Endothelial cell of umbilical vein (primary cell): ENCODE measurements around the gene SLC41A3. TPM values are rescaled to one million over a fixed set of nuclear protein-coding genes. Genes with fewer than 3 reads are reported as not detected.

Source experiments
- BruUV-seq: library from RNA; stranded (reverse); fragments of 400-500 nt; replicated peaks from 2 replicates; lab custom pipeline; 2021; lab: Mats Ljungman, UMichigan
- CTCF ChIA-PET: fragments of 300-600, 350-600 bp; sonication (Branson Sonifier 250); formaldehyde crosslinking; loops from one replicate; lab custom pipeline; 2021; ENCODE audit warnings: antibody characterized with exemption, inconsistent platforms; lab: Charles Lee
- POLR2A ChIA-PET: fragments of 300-600, 350-600 bp; sonication (Branson Sonifier 250); formaldehyde crosslinking; loops from one replicate; lab custom pipeline; 2021; ENCODE audit warnings: antibody characterized with exemption, inconsistent platforms; lab: Charles Lee
- DNase-seq: peaks from one replicate; pipeline ENCODE4 v3.0.0-alpha.2; 2011; ENCODE audit warnings: low read depth, low spot score
- FAIRE-seq: peaks from 2 replicates; lab custom pipeline; 2011; peaks lifted over from hg19 to GRCh38; lab: Jason Lieb, UNC
- H2AFZ ChIP-seq: 2 replicates; pipeline ENCODE4 v1.6.0; 2012; ENCODE audit warnings: low read depth, low read length, control low read depth, inconsistent platforms
- H3K27ac ChIP-seq: 2 replicates; pipeline ENCODE4 v1.5.1; 2011; ENCODE audit warnings: low read depth, mild to moderate bottlenecking, control low read depth, low read length, moderate library complexity; ENCODE audit not compliant: insufficient read depth
- H3K27me3 ChIP-seq, 2 experiments: 2 replicates each; pipeline versions ENCODE4 v1.6.0 to v1.6.1; 2011; ENCODE audit warnings: low read length in 2 of 2, mixed read lengths in 1 of 2; ENCODE audit not compliant: control insufficient read depth in 2 of 2, insufficient read depth in 2 of 2
- H3K36me3 ChIP-seq, 2 experiments: 2 replicates in 1 of 2; 3 replicates in 1 of 2; pipeline ENCODE4 v1.5.1; 2011; ENCODE audit warnings: low read length in 2 of 2, mild to moderate bottlenecking in 1 of 2, moderate library complexity in 1 of 2; ENCODE audit not compliant: control insufficient read depth in 2 of 2, insufficient read depth in 2 of 2; ENCODE audit errors: extremely low read depth in 1 of 2
- H3K4me1 ChIP-seq: 3 replicates; pipeline ENCODE4 v1.5.1; 2011; ENCODE audit warnings: mild to moderate bottlenecking, low read length; ENCODE audit not compliant: control insufficient read depth, insufficient read depth; ENCODE audit errors: extremely low read depth
- H3K4me2 ChIP-seq: 2 replicates; pipeline ENCODE4 v1.6.1; 2011; ENCODE audit warnings: low read length, control low read depth, mixed read lengths; ENCODE audit not compliant: insufficient read depth
- H3K4me3 ChIP-seq, 3 experiments: fragments of 200-600 bp in 1 of 3; sonication (generic), shearing (Covaris generic) in 1 of 3; replicated peaks in 1 of 3; 2 replicates each; pipeline ENCODE4 v1.5.1; 2011 to 2016; ENCODE audit warnings: control low read depth in 3 of 3, low read length in 3 of 3, mild to moderate bottlenecking in 2 of 3, inconsistent platforms in 1 of 3, low read depth in 1 of 3, moderate library complexity in 1 of 3; ENCODE audit not compliant: insufficient read depth in 1 of 3
- H3K79me2 ChIP-seq: 2 replicates; pipeline ENCODE4 v1.6.0; 2012; ENCODE audit warnings: low read length, inconsistent platforms; ENCODE audit not compliant: control insufficient read depth, insufficient read depth
- H3K9ac ChIP-seq: replicated peaks from 2 replicates; pipeline ENCODE3; 2011; ENCODE audit warnings: low read length, control low read depth; ENCODE audit not compliant: insufficient read depth; ENCODE audit errors: extremely low read depth
- H3K9me1 ChIP-seq: replicated peaks from 3 replicates; pipeline ENCODE4 v1.6.0; 2011; ENCODE audit warnings: mild to moderate bottlenecking, low read length; ENCODE audit not compliant: control insufficient read depth, insufficient read depth; ENCODE audit errors: extremely low read depth
- H3K9me3 ChIP-seq: replicated peaks from 2 replicates; pipeline ENCODE4 v1.5.1; 2012; ENCODE audit warnings: low read length, inconsistent platforms; ENCODE audit not compliant: control insufficient read depth, insufficient read depth
- H4K20me1 ChIP-seq: replicated peaks from 2 replicates; pipeline ENCODE3; 2011; ENCODE audit warnings: mild to moderate bottlenecking, low read length; ENCODE audit not compliant: control insufficient read depth, insufficient read depth; ENCODE audit errors: extremely low read depth
- CTCF ChIP-seq, 2 donors: IDR thresholded peaks; 1 replicate in 1 of 2; 2 replicates in 1 of 2; pipeline ENCODE4 v1.5.1; 2011; ENCODE audit warnings: low read length in 2 of 2, mild to moderate bottlenecking in 2 of 2, moderate library complexity in 2 of 2, control low read depth in 1 of 2, inconsistent platforms in 1 of 2, low read depth in 1 of 2; ENCODE audit not compliant: insufficient read depth in 1 of 2; ENCODE audit errors: extremely low read depth in 1 of 2
- EZH2 ChIP-seq: IDR thresholded peaks from 2 replicates; pipeline ENCODE4 v1.6.1; 2012; ENCODE audit warnings: borderline replicate concordance, low read depth, mild to moderate bottlenecking, moderate library complexity, low read length, inconsistent platforms; ENCODE audit not compliant: severe bottlenecking
- FOS ChIP-seq: IDR thresholded peaks from 2 replicates; pipeline ENCODE4 v1.6.1; 2011; ENCODE audit warnings: mild to moderate bottlenecking, low read length, moderate library complexity, borderline replicate concordance; ENCODE audit not compliant: insufficient read depth
- GATA2 ChIP-seq: IDR thresholded peaks from 2 replicates; pipeline ENCODE4 v1.7.0; 2011; ENCODE audit warnings: low read depth, mild to moderate bottlenecking, moderate library complexity, mixed read lengths, low read length; ENCODE audit not compliant: insufficient read length, insufficient read depth
- JUN ChIP-seq: IDR thresholded peaks from 2 replicates; pipeline ENCODE4 v1.6.1; 2011; ENCODE audit warnings: borderline replicate concordance, low read depth; ENCODE audit not compliant: insufficient read length, insufficient read depth
- MAX ChIP-seq: IDR thresholded peaks from 2 replicates; pipeline ENCODE4 v1.6.1; 2011; ENCODE audit not compliant: insufficient read depth, insufficient read length
- MYC ChIP-seq: IDR thresholded peaks from one replicate; pipeline ENCODE4 v1.6.1; 2011; ENCODE audit warnings: mild to moderate bottlenecking, low read depth, low read length
- POLR2A ChIP-seq: IDR thresholded peaks from 2 replicates; pipeline ENCODE4 v1.6.1; 2012; ENCODE audit warnings: low read depth, mild to moderate bottlenecking, control low read depth, low read length
- POLR2AphosphoS5 ChIP-seq: IDR thresholded peaks from 2 replicates; pipeline ENCODE4 v1.6.1; 2012; ENCODE audit warnings: low read depth, mild to moderate bottlenecking, control low read depth, low read length, moderate library complexity; ENCODE audit not compliant: insufficient read depth
- dilution Hi-C: fragments of 300-500 bp; cut with MboI; formaldehyde crosslinking; loops from one replicate; pipeline ENCODE4 v1.15.0; 2019; ENCODE audit warnings: low sequenced_read_pairs; ENCODE audit not compliant: extremely low pct_ligation_motif_present
- intact Hi-C: fragments of 100-400 bp; cut with micrococcal nuclease; formaldehyde crosslinking; loops from one replicate; pipeline ENCODE4 v1.10.0; 2022
- polyA plus RNA-seq, 4 experiments: library from polyadenylated mRNA; depleted of rRNA in 3 of 4; stranded (reverse) in 3 of 4; unstranded in 1 of 4; fragments of >200 nt; gene quantifications; 2 replicates each; pipeline versions ENCODE4 v1.2.1 to v1.2.3, GENCODE V29; 2011 to 2012; ENCODE audit warnings: missing spikeins in 1 of 4
- total RNA-seq: library from RNA; stranded (reverse); gene quantifications from 2 replicates; pipeline ENCODE4 v1.2.3, GENCODE V29; 2021

SLC41A3 gene
- total and polyA plus RNA-seq, 2 donors (not counting 3 experiments of a cell fraction or from before 2014, with no cell fraction given): 52.5 to 118 TPM

DNA sequence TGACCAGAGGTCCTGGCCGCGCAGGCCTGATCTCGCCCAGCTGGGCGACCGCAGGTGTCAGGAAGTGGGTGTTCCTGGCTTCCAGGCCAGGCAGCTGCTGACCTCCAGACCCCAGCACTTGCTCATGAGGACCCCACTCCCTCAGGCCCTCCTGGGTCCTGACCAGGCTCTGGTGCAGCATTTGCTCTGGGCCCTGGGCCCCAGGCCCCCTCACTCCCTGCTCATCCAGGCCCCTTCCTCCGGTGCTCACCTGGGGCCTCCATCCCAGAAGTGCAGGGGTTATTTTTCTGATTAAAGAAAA is 122.7 kb downstream of the SLC41A3 start:
- no peak for FAIRE-seq
- no peaks in the 10 kb centered on the region for H4K20me1 ChIP-seq
- dilution Hi-C loops (no loop called here), intact Hi-C loops (no loop called here)
- H2AFZ ChIP-seq: no peak overlapping the region
- H3K4me1 ChIP-seq: no peaks in the 10 kb centered on the region
- peaks cover 5 to 7% of the 10 kb centered on the region in 2 experiments for H3K27me3 ChIP-seq
- CTCF ChIA-PET: no interaction called here
- H3K4me2 ChIP-seq: no peak overlapping the region
- no TSS peak for BruUV-seq
- H3K9ac ChIP-seq: no peak overlapping the region
- H3K79me2 ChIP-seq: no peaks in the 10 kb centered on the region
- H3K9me1 ChIP-seq: no peaks in the 10 kb centered on the region
- POLR2A ChIA-PET: no interaction called here
- no peaks in the 10 kb centered on the region for H3K9me3 ChIP-seq
- DNase-seq: no peak
- TF ChIP-seq GATA2 (no peak), POLR2A (no peak), EZH2 (no peak), MAX (no peak), POLR2AphosphoS5 (no peak), JUN (no peak), CTCF (IDR thresholded peaks at IDR 0.05; ENCODE audit: extremely low read depth in 1 of 2, insufficient read depth in 1 of 2, low read depth in 1 of 2, low read length in 2 of 2) (no peak), FOS (no peak), MYC (no peak)
- H3K36me3 ChIP-seq: no peaks in the 10 kb centered on the region
- no peak overlapping the region for H3K27ac ChIP-seq
- no peak overlapping the region for H3K4me3 ChIP-seq
